BJ (cell line): ENCODE data around the gene RNF115. TPM values are rescaled to one million over a fixed set of nuclear protein-coding genes. Genes with fewer than 3 reads are reported as not detected.
"Not testable (repeated sequence)": the region's sequence is repeated elsewhere in the genome, so short reads cannot be mapped to it uniquely, and the experiment has no call there.

Experiments
- CTCF ChIA-PET: fragments of 350-600 bp; formaldehyde crosslinking; extraction: SDS; loops from one replicate; lab custom pipeline; 2021; ENCODE audit warnings: antibody characterized with exemption, inconsistent platforms; lab: Yijun Ruan, JAX
- POLR2A ChIA-PET: fragments of 300-600 bp; sonication (Branson Sonifier 250); formaldehyde crosslinking; extraction: SDS; loops from one replicate; lab custom pipeline; 2021; ENCODE audit warnings: antibody characterized with exemption; lab: Charles Lee
- DNase-seq: peaks from one replicate; pipeline ENCODE4 v3.0.0-alpha.2; 2011; ENCODE audit warnings: low read depth
- H3K27me3 ChIP-seq: 2 replicates; pipeline ENCODE4 v1.6.0; 2011; ENCODE audit warnings: low read length; ENCODE audit not compliant: control insufficient read depth, insufficient read depth
- H3K36me3 ChIP-seq: 2 replicates; pipeline ENCODE4 v1.5.1; 2011; ENCODE audit warnings: low read length; ENCODE audit not compliant: control insufficient read depth, insufficient read depth
- H3K4me3 ChIP-seq: 2 replicates; pipeline ENCODE4 v1.5.1; 2011; ENCODE audit warnings: low read depth, mild to moderate bottlenecking, control low read depth, low read length
- CTCF ChIP-seq: IDR thresholded peaks from 2 replicates; pipeline ENCODE4 v1.5.1; 2011; ENCODE audit warnings: low read depth, mild to moderate bottlenecking, control low read depth, inconsistent platforms, low read length, moderate library complexity; ENCODE audit not compliant: insufficient read depth
- polyA plus RNA-seq: library from polyadenylated mRNA; depleted of rRNA; stranded (reverse); fragments of >200 nt; gene quantifications from 2 replicates; pipeline ENCODE4 v1.2.3, GENCODE V29; 2011

The RNF115 gene
- polyA plus RNA-seq, 1 experiment, result 13.4 TPM

- Histone ChIP-seq H3K36me3 (no peaks in the 10 kb centered on the region), H3K27me3 (no peaks in the 10 kb centered on the region), H3K4me3 (no peak overlapping the region)
- DNase-seq, result no peak
- CTCF ChIA-PET, result interaction anchor here (1.6 to 2.9 kb wide), 2 partner anchors 9 to 115 kb away, joined by 3 to 13 read pairs; partner anchors contain the start of gene NUDT17
- POLR2A ChIA-PET, result no interaction called here
- TF ChIP-seq CTCF, result no peak
These were observed 93.4 kb downstream of the RNF115 start for GRCh38 chr1:145730467-145730866.

DNA sequence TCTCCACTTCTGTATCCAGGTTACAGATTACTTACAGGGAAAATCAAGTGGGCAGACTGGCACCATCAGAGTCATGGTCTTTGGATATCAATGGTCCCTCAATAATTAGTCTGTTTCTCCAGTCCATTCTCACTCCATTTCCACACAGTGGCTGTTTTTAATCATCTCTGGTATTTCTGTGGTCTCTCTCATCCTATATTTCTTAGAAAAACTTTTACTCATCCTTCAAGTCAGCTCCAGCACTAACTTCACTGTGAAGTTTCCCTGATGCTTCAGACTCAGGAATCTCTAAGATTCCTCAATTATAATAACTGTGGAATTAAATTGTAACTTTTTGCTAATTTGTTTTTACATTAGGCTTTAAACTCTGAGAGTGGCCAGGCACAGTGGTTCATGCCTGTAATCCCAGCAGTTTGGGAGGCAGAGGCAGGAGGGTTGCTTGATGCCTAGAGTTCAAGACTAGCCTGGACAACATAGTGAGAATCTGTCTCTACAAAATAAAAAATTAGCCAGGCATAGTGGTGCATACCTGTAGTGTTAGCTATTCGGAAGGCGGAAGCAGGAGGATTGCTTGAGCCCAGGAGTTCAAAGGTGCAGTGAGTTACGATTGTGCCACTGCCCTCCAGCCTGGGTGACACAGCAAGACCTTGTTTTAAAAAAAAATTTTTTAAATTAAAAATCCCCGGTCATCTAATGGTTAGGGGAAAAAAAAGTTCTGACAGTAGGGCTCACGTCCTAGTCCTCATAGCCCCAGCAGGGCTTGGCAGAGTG lies 94.0 kb downstream of the RNF115 start:
- POLR2A ChIA-PET, result no interaction called here
- no peak for DNase-seq
- CTCF ChIA-PET, result interaction anchor here (1.6 to 2.9 kb wide), 2 partner anchors 9 to 116 kb away, joined by 3 to 13 read pairs; partner anchors contain the start of gene NUDT17
- H3K4me3 ChIP-seq, result no peak overlapping the region
- TF ChIP-seq CTCF, result no peak
- H3K36me3 ChIP-seq, result no peaks in the 10 kb centered on the region
- no peaks in the 10 kb centered on the region for H3K27me3 ChIP-seq

GRCh38 chr1:145729196-145729595 lies 94.7 kb downstream of the RNF115 start:
- CTCF ChIA-PET, result interaction anchor here (1.6 to 2.9 kb wide), 2 partner anchors 8 to 116 kb away, joined by 3 to 13 read pairs; partner anchors contain the start of gene NUDT17
- H3K36me3 ChIP-seq, result no peaks in the 10 kb centered on the region
- POLR2A ChIA-PET, result no interaction called here
- no peak for TF ChIP-seq CTCF
- no peak overlapping the region for H3K4me3 ChIP-seq
- H3K27me3 ChIP-seq, result no peaks in the 10 kb centered on the region
- no peak for DNase-seq

DNA sequence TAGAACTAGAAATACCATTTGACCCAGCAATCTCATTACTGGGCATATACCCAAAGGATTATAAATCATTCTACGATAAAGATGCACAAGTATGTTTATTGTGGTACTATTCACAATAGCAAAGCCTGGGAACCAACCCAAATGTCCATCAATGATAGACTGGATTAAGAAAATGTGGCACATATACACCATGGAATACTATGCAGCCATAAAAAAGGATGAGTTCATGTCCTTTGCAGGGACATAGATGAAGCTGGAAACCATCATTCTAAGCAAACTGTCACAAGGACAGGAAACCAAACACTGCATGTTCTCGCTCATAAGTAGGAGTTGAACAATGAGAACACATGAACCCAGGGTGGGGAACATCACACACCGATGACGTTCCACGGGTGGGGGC lies 97.7 kb downstream of the RNF115 start:
- H3K4me3 ChIP-seq, POLR2A ChIA-PET, DNase-seq, H3K27me3 ChIP-seq, H3K36me3 ChIP-seq: not testable (repeated sequence)
- CTCF ChIA-PET, result interaction anchor here (1.1 kb wide), 1 partner anchor 20 kb away, joined by 3 read pairs; no protein-coding TSS in a partner anchor

DNA sequence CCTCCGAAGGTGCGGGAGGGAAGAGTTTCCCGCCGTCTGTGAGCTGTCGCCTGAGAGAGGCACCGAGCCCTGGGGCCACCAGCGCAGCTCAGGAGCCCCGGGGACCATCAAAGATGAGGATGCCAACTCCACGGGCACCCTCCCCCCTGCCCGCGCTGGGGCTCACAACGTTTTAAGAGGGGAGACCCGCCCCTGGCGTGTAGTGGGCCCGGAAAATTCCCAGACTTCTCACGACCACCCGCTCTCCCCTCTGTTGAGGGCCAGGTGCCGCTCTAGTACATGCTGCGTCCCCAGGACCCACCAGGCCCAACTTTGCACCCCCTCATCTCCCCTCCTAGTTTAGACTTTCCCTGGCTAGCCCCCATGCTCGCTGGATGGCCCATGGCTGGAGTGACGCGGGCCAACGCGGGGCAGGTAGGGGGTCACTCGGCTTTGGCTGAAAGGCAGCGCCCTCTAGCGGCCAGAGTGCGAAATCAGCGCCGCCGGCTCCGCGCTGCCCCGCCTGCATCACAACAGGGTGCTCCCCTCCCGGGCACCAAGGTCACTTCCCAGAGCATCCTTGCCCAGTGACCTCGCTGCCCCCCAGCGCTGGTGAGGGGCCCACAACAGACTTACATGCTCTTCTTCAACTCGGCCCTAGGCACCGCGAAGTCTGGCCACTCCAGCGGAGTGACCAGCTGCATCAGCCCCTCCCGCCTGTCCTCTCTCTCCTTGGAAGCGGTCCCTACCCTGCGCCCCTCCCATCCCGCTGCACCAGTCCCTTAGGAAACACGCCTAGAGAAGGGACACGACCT lies 102.8 kb downstream of the RNF115 start:
- DNase-seq, result no peak
- peak; percentile 94 for TF ChIP-seq CTCF
- Histone ChIP-seq H3K27me3 (no peaks in the 10 kb centered on the region), H3K4me3 (peak overlapping the region; percentile 37), H3K36me3 (no peaks in the 10 kb centered on the region)
- ChIA-PET CTCF (interaction anchor here (0.7 to 2.5 kb wide), 32 partner anchors 9 to 126 kb away, joined by 3 to 13 read pairs (median 4); partner anchors contain the start of genes NUDT17 and PDZK1), POLR2A (no interaction called here)
